GM04503 (cell line): ENCODE measurements around the gene R3HDM1.
A peak's percentile ranks its signal among the peaks of the same experiment; 100 is the strongest.
"Not testable (repeated sequence)": the region's sequence is repeated elsewhere in the genome, so short reads cannot be mapped to it uniquely, and the experiment has no call there.

ENCODE experiments used
- DNase-seq: peaks from one replicate; pipeline ENCODE4 v3.0.0-alpha.2; 2012; ENCODE audit warnings: low read depth

R3HDM1 gene

GRCh38 chr2:135531231-135532197 lies at the start of gene R3HDM1:
Gene R3HDM1 (plus strand): TSS chr2:135531484. CDS start chr2:135604846, 73,362 bp downstream.
- peak; percentile 100 for DNase-seq

DNA sequence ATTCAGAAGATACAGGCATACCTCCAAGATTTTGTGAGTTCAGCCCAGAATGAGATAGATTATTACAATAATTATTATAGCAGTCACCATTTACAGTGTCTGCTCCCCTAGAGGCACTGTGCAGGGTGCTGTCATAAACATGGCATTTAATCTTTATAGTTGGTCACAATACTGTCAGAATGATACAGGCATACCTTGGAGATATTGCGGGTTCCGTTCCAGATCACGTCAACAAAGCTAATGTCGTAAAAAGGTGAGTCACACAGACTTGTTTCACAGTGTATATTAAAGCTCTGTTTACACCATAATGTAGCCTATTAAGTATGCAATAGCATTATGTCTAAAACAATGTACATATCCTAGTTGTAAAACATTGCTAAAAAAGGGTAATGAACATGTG lies 45.8 kb upstream of the R3HDM1 start:
- DNase-seq = no peak

DNA sequence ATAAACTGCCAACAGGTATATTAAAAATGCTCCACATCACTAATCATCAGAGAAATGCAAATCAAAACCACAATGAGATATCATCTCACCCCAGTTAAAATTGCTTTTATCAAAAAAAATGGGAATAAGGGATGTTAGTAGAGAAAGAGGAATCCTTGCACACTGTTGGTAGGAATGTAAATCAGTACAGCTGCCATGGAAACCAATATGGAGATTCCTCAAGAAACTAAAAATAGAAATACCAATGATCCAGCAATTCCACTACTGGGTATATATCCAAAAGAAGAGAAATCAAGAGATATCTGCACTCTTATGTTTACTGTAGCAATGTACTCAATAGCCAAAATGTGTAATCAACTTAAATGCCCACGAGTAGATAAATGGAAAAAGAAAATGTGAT lies 40.9 kb upstream of the R3HDM1 start:
- DNase-seq = peak; percentile 21

- DNase-seq = peak; percentile 10
Measured at GRCh38 chr2:135494503-135494902, 36.8 kb upstream of the R3HDM1 start.

DNA sequence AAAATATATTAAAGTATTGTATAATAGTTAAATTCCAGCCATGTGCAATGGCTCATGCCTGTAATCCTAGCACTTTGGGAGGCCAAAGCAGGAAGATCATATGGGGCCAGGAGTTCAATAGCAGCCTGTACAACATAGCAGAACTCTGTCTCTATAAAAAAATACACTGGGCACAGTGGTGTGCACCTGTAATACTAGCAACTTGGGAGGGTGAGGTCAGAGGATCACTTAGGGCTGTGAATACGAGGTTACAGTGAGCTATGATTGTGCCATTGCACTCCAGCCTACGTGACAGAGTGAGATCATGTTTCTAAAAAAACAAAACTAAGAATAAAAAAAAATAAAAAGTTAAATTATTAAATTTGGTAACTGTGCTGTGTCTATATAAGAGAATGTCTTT lies 36.4 kb upstream of the R3HDM1 start:
- no peak for DNase-seq

DNA sequence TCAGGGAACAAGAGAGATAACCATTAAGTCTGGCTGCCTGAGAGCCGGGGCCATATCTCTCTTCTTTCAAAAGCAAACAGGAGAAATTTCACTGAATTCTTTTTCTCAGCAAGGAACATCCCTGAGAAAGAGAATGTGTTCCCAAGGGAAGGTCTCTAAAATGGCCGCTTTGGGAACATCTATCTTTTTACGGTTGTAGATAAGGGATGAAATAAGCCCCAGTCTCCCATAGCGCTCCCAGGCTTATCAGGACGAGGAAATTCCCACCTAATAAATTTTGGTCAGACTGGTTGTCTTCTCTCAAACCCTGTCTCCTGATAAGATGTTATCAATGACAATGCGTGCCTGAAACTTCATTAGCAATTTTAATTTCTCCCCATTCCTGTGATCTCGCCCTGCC lies 32.7 kb upstream of the R3HDM1 start:
- not testable (repeated sequence) for DNase-seq

GRCh38 chr2:135504811-135505210 lies 26.5 kb upstream of the R3HDM1 start:
- no peak for DNase-seq

DNA sequence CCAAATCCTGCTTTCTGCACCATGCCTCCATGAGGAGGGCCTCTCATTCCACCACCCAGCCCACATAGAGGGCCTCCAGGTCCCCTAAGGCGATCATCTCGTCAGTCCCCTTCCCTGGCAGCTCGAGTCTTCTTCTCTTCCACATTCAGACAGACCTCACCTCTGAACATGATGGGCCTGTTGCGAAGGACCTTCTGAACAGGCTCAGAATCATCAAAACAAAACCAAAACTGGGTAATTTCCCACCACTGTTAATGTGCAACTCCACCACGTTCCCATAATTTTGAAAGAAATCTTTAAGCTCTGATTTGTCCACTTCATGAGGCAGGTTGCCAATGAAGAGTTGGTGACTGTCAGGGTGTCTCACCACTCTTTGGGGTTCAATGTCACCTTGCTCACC lies 20.7 kb upstream of the R3HDM1 start:
- no peak for DNase-seq

DNA sequence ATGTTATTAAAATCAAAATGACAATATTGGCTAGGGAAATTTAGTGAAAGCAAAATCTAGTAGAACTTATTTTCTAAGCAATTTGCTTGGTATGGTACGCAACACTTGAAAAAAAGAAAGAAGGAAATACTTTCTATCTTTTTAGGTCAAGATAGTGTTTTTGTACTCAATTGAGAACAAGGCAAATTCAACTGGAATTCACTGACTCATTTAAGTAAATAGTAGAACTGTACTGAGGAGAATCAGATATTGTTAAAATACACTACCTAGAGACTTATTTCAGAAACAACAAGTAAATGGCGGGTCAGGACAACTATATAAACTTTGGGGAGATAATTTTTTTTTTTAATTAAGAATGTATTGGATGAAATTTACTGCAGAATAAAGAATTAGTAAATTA lies 19.2 kb upstream of the R3HDM1 start:
- DNase-seq = no peak

GRCh38 chr2:135525786-135526185 lies 5.5 kb upstream of the R3HDM1 start:
- no peak for DNase-seq

DNA sequence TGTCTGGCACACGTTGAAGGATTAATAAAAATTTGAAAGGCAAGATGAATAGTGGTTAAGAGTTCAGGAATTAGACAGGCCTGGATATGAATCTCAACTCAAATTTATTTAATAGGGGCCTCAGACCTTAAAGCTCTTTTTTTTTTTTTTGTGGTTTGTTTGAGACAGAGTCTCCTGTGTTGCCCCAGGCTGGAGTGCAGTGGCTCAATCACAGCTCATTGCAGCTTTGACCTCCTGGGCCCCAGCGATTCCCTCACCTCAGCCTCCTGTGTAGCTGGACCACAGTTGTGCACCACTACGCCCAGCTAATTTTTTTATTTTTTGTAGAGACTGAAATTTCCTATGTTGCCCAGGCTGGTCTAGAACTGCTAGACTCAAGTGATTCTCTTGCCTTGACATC lies 3.3 kb upstream of the R3HDM1 start:
- DNase-seq = no peak

DNA sequence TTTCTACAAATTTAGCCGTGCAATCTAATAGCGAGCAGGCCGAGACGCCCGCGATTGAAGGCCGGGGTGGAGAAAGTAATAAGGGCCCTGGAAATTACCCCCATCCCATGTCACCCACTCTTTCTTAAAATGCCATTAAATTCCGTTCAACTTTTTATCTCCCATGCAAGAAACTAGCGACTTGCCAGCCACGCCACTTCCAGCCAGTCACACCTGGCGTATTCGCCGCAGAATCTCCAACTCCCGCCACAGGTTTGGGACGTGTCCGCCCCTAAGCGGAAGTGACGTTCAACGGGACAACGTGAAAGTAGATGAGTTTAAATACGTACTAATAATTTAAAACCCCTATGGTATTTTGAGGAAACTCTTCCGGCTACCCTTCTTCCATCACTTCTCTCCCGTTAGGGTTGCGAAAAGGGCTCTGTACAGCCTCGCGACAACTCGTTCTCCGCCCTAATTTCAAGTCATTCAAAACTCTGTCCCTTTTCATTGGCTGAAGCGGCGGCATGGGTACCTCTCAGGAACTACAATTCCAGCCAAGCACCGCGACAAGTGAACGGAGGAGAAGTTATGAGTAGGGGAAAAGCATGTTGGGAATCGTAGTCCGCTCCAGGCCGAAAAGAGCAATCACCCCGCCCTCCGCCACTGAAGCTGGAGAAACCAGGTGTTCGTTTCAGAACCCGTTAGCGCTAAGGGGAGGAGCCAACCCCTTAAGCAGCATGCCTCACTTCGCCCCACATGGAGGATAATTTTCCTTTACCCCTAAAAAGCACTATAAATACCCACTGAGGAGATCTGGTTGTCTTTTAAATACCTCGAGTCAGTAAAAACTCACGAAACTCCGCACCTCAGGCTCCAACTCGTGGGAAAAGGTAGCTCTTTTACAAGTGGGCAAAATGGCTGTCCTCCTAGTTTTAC lies 712 bp upstream of the R3HDM1 start, which contains the start of gene ZRANB3:
ZRANB3 (minus strand) TSS at position 906 of the 918 bp plus-strand sequence.
- peak; percentile 95 for DNase-seq

GRCh38 chr2:135532581-135532980 lies 1.3 kb downstream of the R3HDM1 start:
- no peak for DNase-seq

DNA sequence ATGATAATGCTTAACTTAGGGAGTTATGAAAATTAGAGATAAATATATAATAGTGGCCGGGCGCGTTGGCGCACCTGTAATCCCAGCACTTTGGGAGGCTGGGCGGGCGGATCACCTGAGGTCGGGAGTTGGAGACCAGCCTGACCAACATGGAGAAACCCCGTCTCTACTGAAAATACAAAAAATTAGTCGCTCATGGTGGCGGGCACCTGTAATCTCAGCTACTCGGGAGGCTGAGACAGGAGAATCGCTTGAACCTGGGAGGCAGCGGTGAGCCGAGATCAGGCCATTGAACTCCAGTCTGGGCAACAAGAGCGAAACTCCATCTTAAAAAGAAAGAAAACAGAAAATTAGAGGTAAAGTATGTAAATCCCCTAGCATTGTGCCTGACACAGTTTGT lies 2.3 kb downstream of the R3HDM1 start:
- not testable (repeated sequence) for DNase-seq

GRCh38 chr2:135546436-135546835 lies 15.2 kb downstream of the R3HDM1 start:
- DNase-seq = no peak

DNA sequence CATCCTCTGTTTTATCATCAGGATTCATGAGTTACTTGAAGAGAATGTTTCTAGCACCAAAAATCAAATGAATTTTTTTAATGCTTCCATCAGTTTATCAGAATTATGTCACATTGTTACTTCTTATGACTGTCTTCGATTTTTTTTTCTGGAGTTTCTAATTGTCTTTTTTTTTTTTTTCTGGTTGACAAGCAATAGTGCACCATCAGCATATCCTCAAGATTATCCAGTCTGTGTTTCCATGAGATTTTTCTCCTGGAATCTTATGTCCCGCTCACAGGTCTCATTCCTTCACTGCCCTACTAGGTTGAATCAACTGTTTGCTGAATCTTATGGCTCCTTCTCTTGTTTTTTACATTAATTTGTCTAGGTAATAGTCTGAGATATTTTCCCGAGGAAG lies 16.0 kb downstream of the R3HDM1 start:
- DNase-seq = no peak

DNA sequence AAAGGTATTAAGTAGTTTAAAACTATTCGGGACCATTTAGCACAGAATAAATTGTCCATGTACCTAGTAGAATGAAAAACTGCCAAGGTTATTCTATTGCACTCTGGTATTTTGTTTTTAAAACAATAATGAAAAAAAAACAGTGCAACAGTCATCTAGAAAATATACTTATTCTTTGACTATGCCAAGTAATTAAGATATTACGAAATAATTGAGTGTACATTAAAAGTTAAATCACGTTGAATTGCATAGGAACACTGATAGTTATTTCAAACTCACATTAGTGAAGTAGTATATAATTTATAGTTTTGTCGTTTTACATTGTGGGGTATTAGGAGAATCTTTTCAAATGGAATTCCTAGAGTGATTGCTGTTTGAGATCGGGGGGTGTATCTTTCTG lies 20.1 kb downstream of the R3HDM1 start:
- DNase-seq = no peak

DNA sequence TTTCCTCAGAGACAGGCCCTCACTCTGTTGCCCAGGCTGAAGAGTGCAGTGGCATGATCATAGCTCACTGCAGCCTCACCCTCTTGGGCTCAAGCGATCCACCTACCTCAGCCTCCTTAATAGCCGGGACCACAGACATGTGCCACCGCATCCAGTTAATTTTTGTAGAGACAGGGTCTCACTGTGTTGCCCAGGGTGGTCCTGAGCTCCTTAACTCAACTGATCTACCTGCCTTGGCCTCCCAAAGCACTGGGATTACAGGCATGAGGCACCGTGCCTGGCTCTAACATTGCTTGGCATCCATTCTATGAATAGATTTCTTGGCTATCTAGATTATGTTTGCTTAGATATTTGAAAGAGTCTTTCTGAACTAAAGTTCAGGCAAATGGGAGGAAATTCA lies 21.6 kb downstream of the R3HDM1 start:
- DNase-seq = no peak

GRCh38 chr2:135555311-135555710 lies 24.0 kb downstream of the R3HDM1 start:
- no peak for DNase-seq

- DNase-seq = no peak
Measured at GRCh38 chr2:135557530-135557929, 26.2 kb downstream of the R3HDM1 start.

- no peak for DNase-seq
Measured at GRCh38 chr2:135561925-135562324, 30.6 kb downstream of the R3HDM1 start.

DNA sequence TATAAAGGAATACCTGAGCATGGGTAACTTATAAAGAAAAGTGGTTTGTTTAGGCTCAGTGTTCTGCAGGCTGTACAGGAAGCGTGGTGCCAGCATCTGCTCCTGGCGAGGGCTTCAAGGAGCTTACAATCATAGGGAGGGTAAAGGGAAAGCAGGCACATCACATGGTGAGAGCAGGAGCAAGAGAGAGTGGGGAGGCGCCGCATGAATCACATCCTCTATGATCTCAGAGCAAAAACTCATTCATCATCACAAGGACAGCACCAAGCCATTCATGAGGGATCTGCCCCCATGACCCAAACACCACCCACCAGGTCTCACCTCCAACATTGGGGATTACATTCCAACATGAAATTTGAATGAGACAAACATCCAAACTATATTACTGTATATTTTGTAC lies 32.5 kb downstream of the R3HDM1 start:
- no peak for DNase-seq

- DNase-seq = no peak
Measured at GRCh38 chr2:135570884-135571283, 39.6 kb downstream of the R3HDM1 start.
